OCI-LY3 (cell line): ENCODE data around the gene FGF11.

ENCODE experiments used
- H2AFZ ChIP-seq: fragments of 200-600, 300-600 bp; shearing (Covaris generic); 2 replicates; pipeline ENCODE4 v1.6.0; 2014; ENCODE audit warnings: antibody characterized with exemption, low read depth, low read length
- H3K27ac ChIP-seq: fragments of 200-600, 300-600 bp; sonication (generic); 2 replicates; pipeline ENCODE4 v1.5.1; 2014; ENCODE audit warnings: mild to moderate bottlenecking, low read length, moderate library complexity, mixed read lengths
- H3K27me3 ChIP-seq: fragments of 200-600, 300-600 bp; sonication (generic); 2 replicates; pipeline ENCODE4 v1.6.1; 2014; ENCODE audit warnings: low read depth, low read length, mixed read lengths
- H3K36me3 ChIP-seq: fragments of 200-600, 300-600 bp; sonication (generic); replicated peaks from 2 replicates; pipeline ENCODE3; 2014; ENCODE audit warnings: low read depth, low read length, mixed read lengths
- H3K4me1 ChIP-seq: fragments of 300-600, 200-600 bp; sonication (generic); 2 replicates; pipeline ENCODE4 v1.6.1; 2014; ENCODE audit warnings: low read length, mixed read lengths
- H3K4me2 ChIP-seq: fragments of 200-600, 300-600 bp; sonication (generic); 2 replicates; pipeline ENCODE4 v1.6.1; 2014; ENCODE audit warnings: low read length, mixed read lengths
- H3K4me3 ChIP-seq: fragments of 300-600, 200-600 bp; sonication (generic); 2 replicates; pipeline ENCODE4 v1.5.1; 2014; ENCODE audit warnings: antibody characterized with exemption, mild to moderate bottlenecking, low read length, moderate library complexity
- H3K79me2 ChIP-seq: fragments of 300-600, 200-600 bp; shearing (Covaris generic); 2 replicates; pipeline ENCODE4 v1.6.1; 2014; ENCODE audit warnings: mild to moderate bottlenecking, low read length, mixed read lengths
- H3K9ac ChIP-seq: fragments of 300-600, 200-600 bp; shearing (Covaris generic); 2 replicates; pipeline ENCODE4 v1.6.0; 2014; ENCODE audit warnings: mild to moderate bottlenecking, low read length, moderate library complexity
- H3K9me3 ChIP-seq: fragments of 200-600, 300-600 bp; shearing (Covaris generic); 2 replicates; pipeline ENCODE4 v1.6.1; 2014; ENCODE audit warnings: low read length, mixed read lengths; ENCODE audit not compliant: insufficient read depth
- H4K20me1 ChIP-seq: fragments of 200-600, 300-600 bp; sonication (generic); 2 replicates; pipeline ENCODE4 v1.6.1; 2016; ENCODE audit warnings: low read length, mixed read lengths; ENCODE audit not compliant: insufficient read depth
- EZH2phosphoT487 ChIP-seq: fragments of 200-600 bp; shearing (Covaris generic); IDR thresholded peaks from 2 replicates; pipeline ENCODE4 v1.6.1; 2018; ENCODE audit warnings: antibody characterized with exemption, mixed run types, low read depth
- TF ChIP-seq, protein P1 (sequence below): fragments of 200-600, 300-600 bp; sonication (generic); IDR thresholded peaks from 2 replicates; pipeline ENCODE4 v1.5.1; 2014; ENCODE audit warnings: antibody characterized with exemption, low read length, low read depth

The FGF11 gene

DNA sequence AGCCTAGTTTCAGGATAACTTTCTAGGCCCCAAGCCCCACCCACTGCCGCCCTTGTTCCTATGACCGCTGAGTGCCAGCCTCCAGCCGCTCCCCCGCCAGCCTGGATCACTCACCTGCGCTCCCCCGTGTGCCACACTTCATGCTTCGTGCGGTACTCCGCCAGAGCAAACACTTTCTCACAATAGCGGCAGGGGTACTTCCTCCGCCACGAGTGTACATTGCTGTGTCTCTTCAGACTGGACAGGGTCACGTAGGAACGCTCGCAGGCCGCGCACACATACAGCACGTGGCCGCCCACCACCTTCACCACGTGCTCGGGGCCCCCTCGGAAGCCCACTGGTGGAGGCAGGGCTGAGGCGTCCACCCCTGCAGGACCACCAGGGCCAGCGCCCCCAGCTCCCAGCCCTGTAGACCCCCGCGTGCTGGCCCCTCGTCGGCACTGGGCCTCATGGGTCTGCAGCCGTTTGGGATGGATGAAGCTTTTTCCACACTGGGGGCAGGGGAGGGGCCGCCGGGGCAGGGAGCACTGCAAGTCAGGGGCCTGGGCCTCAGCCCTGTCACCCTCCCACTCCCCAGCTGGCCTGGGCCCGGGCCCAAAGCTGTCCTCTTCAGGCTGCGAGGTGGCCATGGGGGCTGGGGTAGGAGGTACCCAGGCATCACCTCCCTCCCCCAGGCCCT is 26.4 kb downstream of the FGF11 start:
- Histone ChIP-seq H3K27me3 (no peaks in the 10 kb centered on the region), H3K4me2 (no peak overlapping the region), H3K4me3 (no peak overlapping the region), H3K36me3 (no peaks in the 10 kb centered on the region), H3K4me1 (no peaks in the 10 kb centered on the region), H3K9me3 (no peaks in the 10 kb centered on the region), H2AFZ (no peak overlapping the region), H3K9ac (no peak overlapping the region), H3K79me2 (no peaks in the 10 kb centered on the region), H4K20me1 (no peaks in the 10 kb centered on the region), H3K27ac (no peak overlapping the region)
- TF ChIP-seq EZH2phosphoT487: no peak
- TF ChIP-seq, protein P1, sequence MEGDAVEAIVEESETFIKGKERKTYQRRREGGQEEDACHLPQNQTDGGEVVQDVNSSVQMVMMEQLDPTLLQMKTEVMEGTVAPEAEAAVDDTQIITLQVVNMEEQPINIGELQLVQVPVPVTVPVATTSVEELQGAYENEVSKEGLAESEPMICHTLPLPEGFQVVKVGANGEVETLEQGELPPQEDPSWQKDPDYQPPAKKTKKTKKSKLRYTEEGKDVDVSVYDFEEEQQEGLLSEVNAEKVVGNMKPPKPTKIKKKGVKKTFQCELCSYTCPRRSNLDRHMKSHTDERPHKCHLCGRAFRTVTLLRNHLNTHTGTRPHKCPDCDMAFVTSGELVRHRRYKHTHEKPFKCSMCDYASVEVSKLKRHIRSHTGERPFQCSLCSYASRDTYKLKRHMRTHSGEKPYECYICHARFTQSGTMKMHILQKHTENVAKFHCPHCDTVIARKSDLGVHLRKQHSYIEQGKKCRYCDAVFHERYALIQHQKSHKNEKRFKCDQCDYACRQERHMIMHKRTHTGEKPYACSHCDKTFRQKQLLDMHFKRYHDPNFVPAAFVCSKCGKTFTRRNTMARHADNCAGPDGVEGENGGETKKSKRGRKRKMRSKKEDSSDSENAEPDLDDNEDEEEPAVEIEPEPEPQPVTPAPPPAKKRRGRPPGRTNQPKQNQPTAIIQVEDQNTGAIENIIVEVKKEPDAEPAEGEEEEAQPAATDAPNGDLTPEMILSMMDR: no peak

DNA sequence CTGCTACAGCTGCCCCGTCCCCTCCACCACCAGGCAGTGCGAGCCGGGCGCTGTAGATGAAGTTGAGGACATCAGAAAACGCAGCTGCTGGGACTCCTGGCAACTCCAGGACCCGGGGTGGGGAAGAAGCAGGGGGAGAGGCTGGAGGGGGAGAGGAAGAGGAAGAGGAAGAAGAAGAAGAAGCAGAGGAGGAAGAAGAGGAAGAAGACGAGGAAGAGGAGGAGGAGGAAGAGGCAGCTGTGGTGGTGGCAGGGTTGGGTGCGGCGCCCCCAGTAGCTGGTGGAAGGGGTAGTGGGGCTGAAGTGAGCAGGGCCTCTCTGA is 27.0 kb downstream of the FGF11 start:
- no peak overlapping the region for H2AFZ ChIP-seq
- H3K4me2 ChIP-seq: no peak overlapping the region
- H3K9ac ChIP-seq: no peak overlapping the region
- no peaks in the 10 kb centered on the region for H3K36me3 ChIP-seq
- no peaks in the 10 kb centered on the region for H4K20me1 ChIP-seq
- no peaks in the 10 kb centered on the region for H3K27me3 ChIP-seq
- no peaks in the 10 kb centered on the region for H3K4me1 ChIP-seq
- H3K79me2 ChIP-seq: no peaks in the 10 kb centered on the region
- TF ChIP-seq, protein P1: no peak
- no peak for TF ChIP-seq EZH2phosphoT487
- no peaks in the 10 kb centered on the region for H3K9me3 ChIP-seq
- no peak overlapping the region for H3K4me3 ChIP-seq
- no peak overlapping the region for H3K27ac ChIP-seq

GRCh38 chr17:7466639-7467341 is 27.5 kb downstream of the FGF11 start:
- Histone ChIP-seq H3K36me3 (no peaks in the 10 kb centered on the region), H3K4me1 (no peaks in the 10 kb centered on the region), H3K4me2 (no peak overlapping the region), H3K79me2 (no peaks in the 10 kb centered on the region), H3K27me3 (no peaks in the 10 kb centered on the region), H2AFZ (no peak overlapping the region), H3K9me3 (no peaks in the 10 kb centered on the region), H3K4me3 (no peak overlapping the region), H3K9ac (no peak overlapping the region), H4K20me1 (no peaks in the 10 kb centered on the region), H3K27ac (no peak overlapping the region)
- TF ChIP-seq, protein P1: no peak

DNA sequence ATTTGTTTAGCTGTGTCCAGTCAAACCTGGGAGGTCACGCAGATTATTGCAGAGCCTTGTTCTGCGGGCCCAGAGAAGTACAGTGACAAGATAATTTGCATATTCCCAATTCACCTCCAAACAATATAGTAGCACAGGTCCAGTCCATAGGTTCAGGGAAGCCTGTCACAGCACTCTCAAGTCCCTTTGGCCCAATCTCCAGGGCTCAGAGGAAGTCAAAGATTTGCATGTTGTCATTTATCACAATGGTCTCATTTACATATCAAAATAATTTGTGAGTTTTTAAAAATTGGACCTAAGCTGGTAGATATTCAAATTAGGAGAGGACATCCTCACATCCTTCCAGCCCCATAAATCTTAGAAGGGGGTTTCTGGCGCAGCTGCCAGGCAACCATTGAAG is 28.2 kb downstream of the FGF11 start:
- Histone ChIP-seq H4K20me1 (no peaks in the 10 kb centered on the region), H3K27me3 (no peaks in the 10 kb centered on the region), H3K4me3 (no peak overlapping the region), H2AFZ (no peak overlapping the region), H3K4me1 (no peaks in the 10 kb centered on the region), H3K27ac (no peak overlapping the region), H3K4me2 (no peak overlapping the region), H3K9me3 (no peaks in the 10 kb centered on the region), H3K9ac (no peak overlapping the region), H3K79me2 (no peaks in the 10 kb centered on the region), H3K36me3 (no peaks in the 10 kb centered on the region)
- TF ChIP-seq, protein P1: no peak
- no peak for TF ChIP-seq EZH2phosphoT487
